HG03571 (cell line): ENCODE data around the gene CD200R1.

Experiments
- ATAC-seq: cut with Tn5 transposase; IDR thresholded peaks from one replicate; pipeline ENCODE4 v1.9.1; 2021; ENCODE audit not compliant: unreplicated experiment

Gene CD200R1

GRCh38 chr3:112889357-112889756 lies 85.5 kb downstream of the CD200R1 start:
- ATAC-seq = no peak

- no peak for ATAC-seq
Observed at GRCh38 chr3:112888381-112889085, 86.4 kb downstream of the CD200R1 start.

GRCh38 chr3:112884678-112885290 lies 90.1 kb downstream of the CD200R1 start:
- no peak for ATAC-seq

- ATAC-seq = no peak
Observed at GRCh38 chr3:112881891-112882290, 93.0 kb downstream of the CD200R1 start.

- ATAC-seq = no peak
Observed at GRCh38 chr3:112875561-112875960, 99.3 kb downstream of the CD200R1 start.

GRCh38 chr3:112874725-112875124 lies 100.2 kb downstream of the CD200R1 start:
- no peak for ATAC-seq

- ATAC-seq = peak; percentile 62
Observed at GRCh38 chr3:112873632-112874031, 101.3 kb downstream of the CD200R1 start.

GRCh38 chr3:112871735-112872134 lies 103.2 kb downstream of the CD200R1 start:
- ATAC-seq = no peak
